HG03575 (cell line): Measurements from ENCODE around the gene MAML2.

Experiments
- ATAC-seq: cut with Tn5 transposase; IDR thresholded peaks from one replicate; pipeline ENCODE4 v1.9.1; 2021; ENCODE audit not compliant: unreplicated experiment, insufficient number of reproducible peaks, low FRiP score; ENCODE audit errors: extremely low read depth

MAML2 gene

DNA sequence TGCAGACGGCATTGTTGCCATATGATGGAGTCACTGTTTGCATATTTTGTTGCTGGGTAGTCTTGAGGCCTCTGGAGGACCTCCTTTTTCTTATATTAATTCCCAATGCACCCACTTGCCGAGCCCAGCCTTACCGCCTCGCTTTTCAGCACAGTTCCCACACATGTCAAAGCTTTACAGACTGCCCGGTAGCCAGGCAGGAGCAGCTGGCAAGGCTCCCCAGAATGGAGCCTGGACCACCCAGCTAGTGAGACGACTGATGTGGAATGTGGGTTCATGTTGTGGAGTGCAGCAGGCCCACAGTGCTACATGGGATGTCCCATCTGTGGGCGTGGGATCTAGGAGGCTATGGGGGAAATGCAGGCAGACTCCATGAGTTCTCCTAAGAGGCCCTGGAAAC lies 319.7 kb downstream of the MAML2 start:
- ATAC-seq, result no peak

DNA sequence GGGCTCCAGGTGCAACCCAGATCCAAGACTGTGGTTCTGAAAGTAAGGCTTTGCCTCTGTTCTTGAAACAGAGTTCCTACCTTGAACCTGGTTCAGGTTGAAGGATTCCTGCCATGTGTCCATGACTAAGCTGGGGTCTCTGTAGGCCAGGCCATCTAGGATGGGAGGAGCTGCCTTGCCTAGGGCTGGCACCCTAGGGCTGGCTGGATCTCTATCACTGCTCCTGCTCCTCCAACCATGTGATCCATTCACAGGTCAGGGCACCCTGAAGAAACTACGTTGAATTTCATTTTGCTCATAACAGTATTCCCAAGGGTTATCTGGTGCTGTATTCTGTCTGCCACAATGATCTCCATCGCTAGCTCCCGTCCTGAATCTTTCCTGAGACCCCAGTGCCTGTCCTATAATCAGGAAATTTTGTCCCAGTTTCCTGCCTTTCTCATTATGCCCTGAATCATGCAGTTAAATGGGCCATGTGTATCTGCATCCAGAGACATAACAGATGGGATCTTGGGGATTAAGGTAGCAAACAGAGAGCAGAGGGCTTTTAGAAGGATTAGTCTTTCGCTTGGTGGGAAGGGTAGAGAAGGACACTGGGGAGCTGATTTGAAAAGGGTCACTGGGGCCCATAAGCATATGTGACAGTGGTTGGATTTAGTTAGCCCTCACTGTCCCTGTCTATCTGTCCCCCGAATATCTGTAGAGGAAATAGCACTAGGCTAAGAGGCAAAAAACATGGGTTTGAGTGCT lies 320.9 kb downstream of the MAML2 start:
- ATAC-seq, result no peak

GRCh38 chr11:96019810-96020747 lies 322.9 kb downstream of the MAML2 start:
- no peak for ATAC-seq

GRCh38 chr11:96019281-96019680 lies 323.7 kb downstream of the MAML2 start:
- no peak for ATAC-seq

DNA sequence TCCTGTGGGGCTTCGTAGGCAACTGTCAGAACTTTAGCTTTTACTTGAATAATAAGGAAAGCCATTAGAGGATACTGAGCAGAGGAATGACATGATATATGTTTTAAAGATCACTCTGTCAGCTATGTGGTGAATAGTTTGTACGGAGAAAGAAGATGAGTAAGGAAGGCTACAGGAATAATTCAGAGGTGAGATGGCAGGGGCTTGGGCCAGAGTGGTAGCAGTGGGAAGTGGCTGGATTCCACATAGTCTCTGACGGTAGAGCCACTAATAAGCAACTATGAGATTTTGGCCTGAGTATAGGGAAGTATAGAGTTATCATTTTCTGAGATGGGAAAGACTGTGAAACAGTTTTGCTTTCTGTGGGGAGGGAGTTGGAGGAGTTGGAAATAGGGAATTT lies 325.1 kb downstream of the MAML2 start:
- ATAC-seq, result no peak

GRCh38 chr11:96016978-96017502 lies 326.0 kb downstream of the MAML2 start:
- no peak for ATAC-seq

GRCh38 chr11:96015906-96016565 lies 327.0 kb downstream of the MAML2 start:
- no peak for ATAC-seq

GRCh38 chr11:96014217-96014616 lies 328.8 kb downstream of the MAML2 start:
- no peak for ATAC-seq

DNA sequence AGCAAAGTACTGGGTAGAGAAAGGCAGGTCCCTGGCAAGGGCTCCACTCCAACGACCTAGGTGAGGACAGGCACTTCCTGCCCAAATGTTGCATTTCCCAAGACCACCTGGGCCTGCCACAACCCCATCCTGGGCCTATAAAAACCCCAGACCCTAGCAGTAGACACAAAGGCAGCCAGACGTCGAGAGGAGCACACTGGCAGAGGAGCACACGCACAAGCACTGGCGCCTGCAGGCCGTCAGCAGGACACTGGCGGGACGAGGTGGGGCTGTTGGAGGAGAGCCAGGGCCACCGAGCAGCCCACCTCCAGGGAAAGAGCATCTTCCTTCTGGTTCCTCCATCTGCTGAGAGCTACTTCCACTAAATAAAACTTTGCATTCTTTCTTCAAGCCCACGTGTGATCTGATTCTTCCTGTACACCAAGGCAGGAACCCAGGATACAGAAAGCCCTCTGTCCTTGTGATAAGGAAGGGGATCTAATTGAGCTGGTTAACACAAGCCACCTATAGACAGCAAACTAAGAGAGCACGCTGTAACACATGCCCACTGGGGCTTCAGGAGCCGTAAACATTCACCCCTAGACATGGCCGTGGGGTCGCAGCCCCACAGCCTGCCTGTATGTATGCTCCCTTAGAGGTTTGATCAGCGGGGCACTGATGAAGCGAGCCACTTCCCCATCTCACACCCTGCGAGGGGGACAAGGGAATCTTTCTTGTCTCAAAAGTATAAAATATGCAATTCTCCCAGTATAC lies 329.4 kb downstream of the MAML2 start:
- no peak for ATAC-seq

GRCh38 chr11:96012086-96012824 lies 330.7 kb downstream of the MAML2 start:
- peak; percentile 84 for ATAC-seq

GRCh38 chr11:96010683-96011082 lies 332.3 kb downstream of the MAML2 start:
- no peak for ATAC-seq

DNA sequence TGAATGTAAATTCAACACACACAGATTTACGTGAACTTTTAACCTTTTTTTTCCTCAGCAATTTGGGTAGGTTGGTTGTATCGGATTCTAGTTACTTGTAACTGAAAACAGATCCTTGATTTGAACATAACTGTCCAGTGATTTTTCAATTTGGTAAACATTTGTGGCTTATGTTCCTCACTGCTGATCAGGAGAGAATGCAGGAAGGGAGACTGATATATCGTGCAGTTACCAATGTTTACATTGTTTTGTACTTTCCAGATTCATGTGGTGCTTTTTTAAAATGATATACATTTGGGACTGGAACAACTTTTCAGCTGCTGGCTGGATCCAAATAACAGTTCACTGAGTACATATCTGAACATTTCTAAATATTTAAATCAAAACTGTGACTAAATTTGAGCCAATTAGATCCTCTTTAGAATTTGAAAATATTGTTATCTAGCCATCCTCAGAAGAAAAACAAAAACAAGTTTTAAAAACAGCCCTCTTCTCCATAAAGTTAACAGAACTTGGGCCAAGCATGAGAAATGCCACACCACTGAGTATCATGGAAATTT lies 334.8 kb downstream of the MAML2 start:
- no peak for ATAC-seq

DNA sequence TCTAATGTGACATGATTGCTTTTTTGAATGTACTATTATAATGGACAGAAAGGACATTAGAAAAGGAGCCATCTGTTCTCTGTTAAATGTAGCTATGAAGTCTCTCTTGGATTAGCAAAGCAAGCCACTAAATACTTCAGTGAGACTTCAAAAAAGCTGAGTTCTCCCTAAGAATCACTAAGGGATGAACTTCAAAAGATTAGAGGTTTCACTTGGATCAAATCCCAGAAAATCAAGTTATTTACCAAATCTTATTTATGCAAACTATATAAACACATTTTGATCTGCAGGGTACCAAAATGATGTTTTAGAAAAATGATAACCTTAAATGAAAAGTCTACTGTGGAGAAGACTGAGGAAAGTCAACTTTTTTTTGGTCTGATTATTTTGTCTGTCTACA lies 337.0 kb downstream of the MAML2 start:
- ATAC-seq, result no peak

DNA sequence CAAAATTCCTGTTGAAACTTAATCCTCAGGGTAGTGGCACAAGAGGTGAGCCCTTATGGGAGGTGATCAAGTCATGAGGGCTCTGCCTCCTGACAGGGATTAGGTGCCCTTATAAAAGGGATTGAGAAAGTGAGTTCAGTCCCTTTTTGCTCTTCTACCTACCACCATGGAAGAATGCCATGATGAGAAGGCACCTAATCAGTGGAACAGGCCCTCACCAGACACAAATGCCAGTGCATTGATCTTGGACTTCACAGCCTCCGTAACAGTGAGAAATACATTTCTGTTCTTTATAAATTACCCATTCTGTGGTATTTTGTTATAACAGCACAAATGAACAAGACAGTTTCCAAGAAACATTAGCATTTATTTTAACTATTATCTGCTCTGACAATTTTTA lies 338.1 kb downstream of the MAML2 start:
- no peak for ATAC-seq

- ATAC-seq, result no peak
Measured at GRCh38 chr11:96002754-96003290, 340.2 kb downstream of the MAML2 start.

- no peak for ATAC-seq
Measured at GRCh38 chr11:96002339-96002738, 340.7 kb downstream of the MAML2 start.

DNA sequence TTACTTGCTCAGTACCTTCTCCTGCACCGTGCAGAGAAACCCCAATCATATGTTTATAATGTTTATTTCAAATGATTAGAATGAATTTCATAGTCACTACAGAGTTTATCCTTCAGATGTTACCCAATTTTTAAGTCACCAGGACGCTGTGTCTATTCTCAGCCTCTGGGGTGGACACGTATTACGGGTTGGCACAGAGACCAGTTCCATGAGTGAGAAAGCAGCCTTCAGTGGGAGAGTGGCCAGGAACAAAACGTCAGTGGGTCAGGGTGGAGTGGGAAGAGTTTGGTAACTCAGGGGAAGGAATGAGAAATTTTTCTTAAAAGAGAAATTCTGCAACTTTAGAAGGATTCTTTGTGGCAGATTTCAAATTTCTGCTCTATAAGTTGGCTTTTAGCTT lies 342.0 kb downstream of the MAML2 start:
- no peak for ATAC-seq
